HG03565 (cell line): ENCODE results near the gene ZNF546.
"Not testable (repeated sequence)": the region's sequence is repeated elsewhere in the genome, so short reads cannot be mapped to it uniquely, and the experiment has no call there.

Experiments used
- ATAC-seq: cut with Tn5 transposase; IDR thresholded peaks from one replicate; pipeline ENCODE4 v1.9.1; 2021; ENCODE audit warnings: mild to moderate bottlenecking, moderate library complexity; ENCODE audit not compliant: unreplicated experiment

ZNF546 gene

GRCh38 chr19:39983695-39984300 lies 13.1 kb upstream of the ZNF546 start:
- ATAC-seq: no peak

GRCh38 chr19:39986643-39987042 lies 10.2 kb upstream of the ZNF546 start:
- ATAC-seq: no peak

- no peak for ATAC-seq
These were observed 9.7 kb upstream of the ZNF546 start for GRCh38 chr19:39987167-39987566.

- no peak for ATAC-seq
These were observed 9.3 kb upstream of the ZNF546 start for GRCh38 chr19:39987596-39987995.

- no peak for ATAC-seq
These were observed 3.3 kb upstream of the ZNF546 start for GRCh38 chr19:39993605-39994004.

GRCh38 chr19:39994361-39994760 lies 2.5 kb upstream of the ZNF546 start:
- ATAC-seq: no peak

- no peak for ATAC-seq
These were observed 1.1 kb upstream of the ZNF546 start for GRCh38 chr19:39995794-39996193.

GRCh38 chr19:39996218-39996810 lies 546 bp upstream of the ZNF546 start:
- peak; percentile 22 for ATAC-seq

GRCh38 chr19:39997638-39998216 lies 867 bp downstream of the ZNF546 start:
- ATAC-seq: no peak

GRCh38 chr19:39998501-39998900 lies 1.6 kb downstream of the ZNF546 start:
- ATAC-seq: no peak

GRCh38 chr19:40005691-40006272 lies 8.9 kb downstream of the ZNF546 start:
- no peak for ATAC-seq

- ATAC-seq: no peak
These were observed 9.4 kb downstream of the ZNF546 start for GRCh38 chr19:40006273-40006691.

GRCh38 chr19:40009674-40010073 lies 12.8 kb downstream of the ZNF546 start:
- no peak for ATAC-seq

- ATAC-seq: no peak
These were observed 17.1 kb downstream of the ZNF546 start for GRCh38 chr19:40013991-40014390.

GRCh38 chr19:40023969-40024368 lies 27.1 kb downstream of the ZNF546 start:
- no peak for ATAC-seq

- no peak for ATAC-seq
These were observed 29.2 kb downstream of the ZNF546 start for GRCh38 chr19:40025938-40026596.

- no peak for ATAC-seq
These were observed 29.7 kb downstream of the ZNF546 start for GRCh38 chr19:40026597-40026970.

GRCh38 chr19:40033989-40034560 lies 37.2 kb downstream of the ZNF546 start:
- no peak for ATAC-seq

GRCh38 chr19:40035996-40036395 lies 39.1 kb downstream of the ZNF546 start:
- no peak for ATAC-seq

- ATAC-seq: not testable (repeated sequence)
These were observed 41.2 kb downstream of the ZNF546 start for GRCh38 chr19:40038047-40038446.

GRCh38 chr19:40041718-40042117 lies 44.9 kb downstream of the ZNF546 start:
- ATAC-seq: not testable (repeated sequence)
